Astrocyte (in vitro differentiated cells and primary cell): ENCODE data around the gene SMIM43.

Experiments used
- EZH2 ChIP-seq: IDR thresholded peaks from 2 replicates; pipeline ENCODE4 v1.6.1; 2012; ENCODE audit warnings: mild to moderate bottlenecking, low read length, inconsistent platforms; ENCODE audit not compliant: insufficient read depth
- TF ChIP-seq, protein P1 (sequence below): IDR thresholded peaks from 2 replicates; pipeline ENCODE4 v1.5.1; 2011; ENCODE audit warnings: low read depth, mild to moderate bottlenecking, inconsistent platforms, low read length, moderate library complexity; ENCODE audit not compliant: insufficient read depth

DNA sequence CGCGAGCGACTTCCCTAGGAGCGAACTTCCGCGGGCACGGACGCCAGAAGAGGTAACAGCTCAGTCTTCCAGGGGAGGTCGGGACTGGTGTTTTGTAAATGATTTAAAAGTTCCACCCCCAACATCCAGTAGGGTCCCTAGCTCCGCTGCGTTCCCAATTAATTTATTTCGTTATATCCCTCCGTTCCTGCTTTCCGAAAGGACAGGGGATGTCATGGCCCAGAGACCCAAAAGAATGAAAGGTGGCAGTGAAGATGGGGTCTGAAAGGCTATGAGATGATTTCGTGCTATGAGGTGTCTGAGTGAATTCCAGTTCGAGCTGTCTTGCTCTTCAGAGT, 373 bp upstream of the SMIM43 start:
- TF ChIP-seq, protein P1, sequence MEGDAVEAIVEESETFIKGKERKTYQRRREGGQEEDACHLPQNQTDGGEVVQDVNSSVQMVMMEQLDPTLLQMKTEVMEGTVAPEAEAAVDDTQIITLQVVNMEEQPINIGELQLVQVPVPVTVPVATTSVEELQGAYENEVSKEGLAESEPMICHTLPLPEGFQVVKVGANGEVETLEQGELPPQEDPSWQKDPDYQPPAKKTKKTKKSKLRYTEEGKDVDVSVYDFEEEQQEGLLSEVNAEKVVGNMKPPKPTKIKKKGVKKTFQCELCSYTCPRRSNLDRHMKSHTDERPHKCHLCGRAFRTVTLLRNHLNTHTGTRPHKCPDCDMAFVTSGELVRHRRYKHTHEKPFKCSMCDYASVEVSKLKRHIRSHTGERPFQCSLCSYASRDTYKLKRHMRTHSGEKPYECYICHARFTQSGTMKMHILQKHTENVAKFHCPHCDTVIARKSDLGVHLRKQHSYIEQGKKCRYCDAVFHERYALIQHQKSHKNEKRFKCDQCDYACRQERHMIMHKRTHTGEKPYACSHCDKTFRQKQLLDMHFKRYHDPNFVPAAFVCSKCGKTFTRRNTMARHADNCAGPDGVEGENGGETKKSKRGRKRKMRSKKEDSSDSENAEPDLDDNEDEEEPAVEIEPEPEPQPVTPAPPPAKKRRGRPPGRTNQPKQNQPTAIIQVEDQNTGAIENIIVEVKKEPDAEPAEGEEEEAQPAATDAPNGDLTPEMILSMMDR: no peak
- no peak for TF ChIP-seq EZH2
